HG03575 (cell line): ENCODE results near the gene RAB6B.

Experiments
- ATAC-seq: cut with Tn5 transposase; IDR thresholded peaks from one replicate; pipeline ENCODE4 v1.9.1; 2021; ENCODE audit not compliant: unreplicated experiment, insufficient number of reproducible peaks, low FRiP score; ENCODE audit errors: extremely low read depth

The RAB6B gene

GRCh38 chr3:133868758-133869475 lies 26.8 kb downstream of the RAB6B start:
- ATAC-seq, result no peak

- ATAC-seq, result no peak
Observed at GRCh38 chr3:133868186-133868585, 27.5 kb downstream of the RAB6B start.

DNA sequence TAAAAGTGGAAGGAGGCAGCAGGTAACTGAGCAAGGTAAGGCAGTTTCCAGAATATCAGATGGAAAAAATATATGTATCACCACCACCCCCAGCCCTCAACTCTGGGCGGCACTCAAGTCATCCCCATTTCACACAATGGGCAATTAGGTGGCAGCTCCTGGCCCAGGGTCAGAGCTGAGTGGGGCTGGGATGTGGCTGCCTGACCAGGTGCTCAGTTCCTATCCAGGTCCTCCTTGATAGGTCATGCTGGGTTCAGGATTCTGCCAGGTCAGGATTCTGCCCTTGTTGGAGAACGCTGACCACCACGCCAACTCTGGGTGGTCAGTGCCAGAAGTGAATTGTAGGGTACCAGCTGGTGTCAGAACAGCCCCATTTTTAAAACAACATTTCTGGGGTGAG lies 29.5 kb downstream of the RAB6B start:
- ATAC-seq, result no peak

DNA sequence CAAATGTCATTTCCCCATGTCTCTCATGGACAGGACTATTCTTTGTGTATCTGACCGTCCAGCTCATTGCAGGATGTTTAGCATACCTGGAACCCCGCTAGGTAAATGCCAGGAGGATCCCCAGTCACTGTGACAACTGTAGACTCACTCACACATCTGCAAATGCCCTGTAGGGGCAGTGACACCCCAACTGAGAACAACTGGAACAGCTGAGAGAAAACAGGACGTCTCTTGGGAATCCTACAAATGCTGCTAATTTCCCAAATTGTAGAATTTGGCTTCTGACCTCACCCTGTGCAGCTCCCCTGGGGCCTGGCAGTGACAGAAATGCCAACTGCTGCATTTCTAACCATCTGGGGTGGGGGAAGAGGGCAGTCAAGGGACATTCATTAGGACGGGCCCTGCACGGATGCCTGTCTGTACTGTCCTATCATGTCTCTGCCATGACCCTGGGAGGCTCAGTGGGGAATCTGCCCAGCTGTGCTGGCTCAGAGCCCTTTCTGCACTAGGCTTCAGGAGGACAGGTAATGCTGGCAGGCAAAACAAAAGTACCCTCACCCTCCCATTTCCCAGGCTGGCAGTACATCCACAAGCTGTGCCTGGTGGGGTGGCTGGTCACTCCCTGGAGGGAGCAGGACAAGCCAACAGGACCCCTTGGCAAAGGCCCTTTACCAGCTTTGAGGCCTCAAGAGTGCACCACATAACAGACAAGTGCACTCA lies 30.4 kb downstream of the RAB6B start:
- no peak for ATAC-seq

DNA sequence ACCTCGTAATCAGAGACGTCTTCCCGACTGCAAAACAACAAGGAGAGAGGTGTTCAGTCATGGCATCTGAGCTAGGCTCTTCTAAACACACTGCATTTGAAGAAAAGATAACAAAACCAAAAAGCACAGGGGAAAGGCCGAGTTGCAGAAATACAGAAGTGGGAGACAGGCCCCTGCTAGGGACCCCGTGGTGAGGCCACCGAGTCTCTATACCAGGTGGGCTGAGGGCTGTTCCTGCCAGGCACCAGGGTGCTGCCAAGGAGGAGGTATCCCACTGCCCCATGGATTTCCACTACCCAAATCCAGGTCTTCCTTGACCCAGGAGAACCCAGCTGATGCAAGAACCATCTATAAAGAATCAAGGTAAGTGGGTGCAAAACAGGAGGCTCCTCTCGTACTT lies 31.1 kb downstream of the RAB6B start:
- no peak for ATAC-seq

DNA sequence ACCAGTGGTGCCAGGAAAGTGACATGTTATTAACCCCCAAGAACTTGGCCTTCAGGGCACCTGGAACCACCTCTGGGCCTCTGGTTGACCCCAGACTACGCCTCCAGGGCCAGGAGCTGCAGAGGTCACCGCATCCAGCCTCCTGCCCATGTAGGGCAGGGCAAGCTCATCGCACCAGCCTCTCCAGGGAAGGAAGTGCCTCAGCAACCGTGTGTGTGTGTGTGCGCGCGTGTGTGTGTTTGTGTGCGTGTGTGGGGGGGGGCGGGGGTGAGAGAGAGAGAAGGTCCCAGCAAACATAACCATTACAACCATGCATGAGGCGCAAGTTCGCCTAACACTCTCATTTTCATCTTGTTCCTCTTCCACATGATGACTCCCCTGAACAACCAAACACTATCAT lies 31.8 kb downstream of the RAB6B start:
- no peak for ATAC-seq

DNA sequence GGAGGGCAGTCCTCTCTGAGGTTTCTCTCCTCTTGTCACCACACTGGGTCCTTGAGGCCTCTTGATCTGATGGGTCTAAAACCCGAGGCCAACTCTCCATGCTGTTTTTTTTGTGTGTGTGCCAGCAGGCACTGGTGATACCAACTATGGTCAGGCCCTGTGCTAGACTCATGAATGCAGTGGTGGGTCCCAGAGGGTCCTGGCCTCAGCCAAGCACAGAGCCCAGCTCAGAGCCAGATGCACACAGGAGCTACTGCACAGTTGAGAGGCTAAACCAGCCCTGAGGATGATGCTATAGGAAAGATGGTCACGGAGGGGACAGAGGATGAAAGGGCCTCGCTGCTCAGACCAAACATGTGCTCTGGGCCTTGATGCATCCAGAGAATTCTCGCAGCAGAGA lies 33.5 kb downstream of the RAB6B start:
- no peak for ATAC-seq

GRCh38 chr3:133860519-133860918 lies 35.2 kb downstream of the RAB6B start:
- no peak for ATAC-seq

DNA sequence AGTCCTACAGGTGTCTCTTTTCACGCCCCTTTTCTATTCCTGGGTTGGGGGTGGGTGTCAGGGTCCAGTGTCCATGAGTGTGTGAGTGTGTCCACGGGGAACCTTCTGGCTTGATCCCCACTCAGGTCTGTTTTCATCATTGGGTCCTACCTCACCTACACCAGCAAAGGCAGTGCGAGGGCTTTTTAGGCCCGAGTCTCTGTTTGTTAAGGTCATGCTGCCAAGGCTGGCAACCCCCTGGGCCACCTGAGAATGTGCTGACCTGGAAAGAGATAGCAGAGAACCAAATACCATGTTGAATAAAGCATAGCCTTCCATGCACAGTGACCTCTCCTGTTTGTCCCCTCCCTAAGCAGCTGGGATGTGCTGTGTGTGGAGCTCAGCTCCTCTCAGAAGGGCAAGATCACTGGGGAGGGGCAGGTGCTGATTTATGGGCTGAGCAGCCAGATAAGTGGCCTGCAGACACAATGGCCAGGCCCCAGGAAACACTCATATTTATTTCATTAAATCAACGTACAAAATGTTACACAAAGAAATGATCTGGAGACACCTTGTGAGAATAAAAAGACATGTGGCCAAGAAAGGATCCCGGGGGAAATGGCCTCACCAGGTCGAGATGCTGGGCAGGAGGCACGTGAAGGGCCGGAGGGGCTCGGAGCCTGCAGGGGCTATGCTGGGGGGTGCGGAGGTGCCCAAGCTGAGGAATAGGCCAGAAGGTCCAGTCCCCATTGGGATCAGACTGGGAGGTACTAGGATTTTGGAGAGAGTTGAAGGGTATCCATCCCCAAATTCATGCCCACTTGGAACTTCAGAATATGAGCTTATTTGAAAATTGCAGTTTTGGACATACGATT lies 36.1 kb downstream of the RAB6B start:
- ATAC-seq, result no peak

DNA sequence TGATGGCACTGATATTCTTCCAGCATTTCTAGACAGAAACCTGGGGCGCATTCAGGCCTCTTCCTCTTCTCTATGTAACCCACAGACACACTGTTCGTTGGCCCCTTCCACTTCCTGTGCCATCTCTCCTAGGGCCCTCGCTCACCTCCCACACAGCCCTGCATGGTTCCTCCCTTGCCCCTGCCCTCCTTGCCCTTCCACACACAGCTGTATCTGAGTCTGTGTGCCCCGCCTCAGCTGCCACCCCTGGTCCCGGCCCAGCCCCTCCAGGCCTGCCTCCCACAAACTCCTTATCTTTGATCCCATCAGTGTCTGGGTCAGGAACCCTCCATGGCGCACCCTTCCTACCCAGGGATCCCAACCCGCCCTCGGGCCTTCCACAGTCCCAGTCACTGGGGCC lies 37.9 kb downstream of the RAB6B start:
- ATAC-seq, result no peak

DNA sequence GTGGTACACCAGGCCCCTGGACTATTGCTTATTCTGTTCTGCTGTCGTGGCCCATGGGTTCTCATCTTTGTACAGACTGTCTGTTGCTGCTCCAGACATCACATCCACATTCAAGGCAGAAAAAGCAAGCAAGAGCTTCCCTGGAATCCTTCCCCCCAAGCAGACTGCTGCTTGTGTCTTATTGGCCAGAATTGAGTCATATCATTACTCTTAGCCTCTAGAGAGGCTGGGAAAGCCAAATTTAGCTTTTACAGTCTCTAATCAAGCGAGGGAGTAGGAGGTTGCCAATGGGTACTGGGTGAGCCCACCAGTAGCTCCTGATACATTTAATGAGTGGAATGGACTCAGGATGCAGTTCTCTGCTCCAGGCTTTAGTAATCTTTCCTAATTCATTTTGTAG lies 39.4 kb downstream of the RAB6B start:
- ATAC-seq, result no peak

DNA sequence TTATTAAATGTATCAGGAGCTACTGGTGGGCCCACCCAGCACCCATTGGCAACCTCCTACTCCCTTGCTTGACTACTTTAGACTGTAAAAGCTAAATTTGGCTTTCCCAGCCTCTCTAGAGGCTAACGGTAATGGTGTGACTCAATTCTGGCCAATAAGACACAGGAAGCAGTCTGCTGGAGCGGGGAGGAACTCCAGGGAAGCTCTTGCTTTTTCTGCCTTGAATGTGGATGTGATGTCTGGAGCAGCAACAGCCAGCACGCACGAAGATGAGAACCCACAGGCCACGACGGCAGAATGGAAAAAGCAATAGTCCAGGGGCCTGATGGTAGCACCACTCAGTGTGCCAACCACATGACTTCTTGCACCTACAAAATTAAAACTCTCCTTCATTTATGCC lies 39.9 kb downstream of the RAB6B start:
- no peak for ATAC-seq

DNA sequence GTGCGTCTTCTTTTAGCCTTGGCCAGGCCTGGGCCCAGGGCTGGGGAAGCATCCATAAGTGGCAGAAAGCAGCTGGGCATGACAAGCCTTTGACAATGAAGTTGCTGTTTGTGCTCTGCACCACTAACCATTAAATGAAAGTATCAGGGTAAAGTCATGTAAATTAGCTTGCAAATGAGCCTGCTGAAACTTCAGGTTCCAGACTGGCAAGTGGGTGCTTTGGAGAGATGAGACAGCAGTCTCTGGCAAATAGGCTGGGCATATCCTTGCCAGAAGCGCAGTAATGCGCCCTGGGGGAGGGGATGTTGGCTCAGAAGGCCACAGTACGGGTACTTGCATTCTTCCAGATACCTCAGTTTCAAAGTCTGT lies 40.7 kb downstream of the RAB6B start:
- no peak for ATAC-seq

GRCh38 chr3:133854264-133855001 lies 41.2 kb downstream of the RAB6B start:
- ATAC-seq, result no peak

- ATAC-seq, result no peak
Observed at GRCh38 chr3:133853925-133854227, 41.8 kb downstream of the RAB6B start.

GRCh38 chr3:133853063-133853924 lies 42.4 kb downstream of the RAB6B start:
- ATAC-seq, result no peak

- ATAC-seq, result no peak
Observed at GRCh38 chr3:133851931-133852330, 43.8 kb downstream of the RAB6B start.

DNA sequence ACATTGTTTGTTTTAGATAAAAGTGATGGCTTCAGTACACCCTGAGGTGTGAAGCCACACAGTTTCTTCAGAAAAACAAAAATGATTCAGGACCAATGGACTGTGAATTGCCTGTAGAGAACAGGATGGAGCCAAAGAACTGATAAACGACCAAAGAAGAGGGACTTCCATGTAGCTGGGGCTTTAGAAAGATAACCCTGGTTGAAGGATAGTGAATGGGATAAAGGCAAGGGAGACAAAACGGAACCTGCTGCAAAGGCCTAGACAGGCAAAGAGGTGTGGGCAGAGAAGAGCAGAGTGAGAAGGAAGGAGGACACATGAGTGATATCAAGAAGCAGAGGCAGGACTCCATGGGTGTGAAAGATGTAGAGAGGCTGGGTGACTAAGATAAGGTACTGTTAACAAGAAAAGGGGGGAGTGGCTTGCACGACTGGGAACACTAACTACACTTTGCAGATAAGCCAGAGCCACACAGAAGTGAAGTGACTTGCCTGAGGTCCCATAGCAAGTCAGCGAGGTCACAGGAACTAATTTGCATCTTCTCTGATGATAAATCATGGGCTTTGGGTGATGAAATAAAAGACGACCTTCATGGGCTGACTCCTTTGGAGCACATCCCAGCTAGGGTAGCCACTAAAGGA lies 44.3 kb downstream of the RAB6B start:
- no peak for ATAC-seq
